Stimulated activated CD4-positive, alpha-beta T cell treated with anti-CD3 and anti-CD28 coated beads, Interleukin-1b, Interleukin-23, amount 100 ng/mL, for 1 hour (primary cell): Measurements from ENCODE around the gene NECAP2.
"Not testable (repeated sequence)": the region's sequence is repeated elsewhere in the genome, so short reads cannot be mapped to it uniquely, and the experiment has no call there.

Experiments
- DNase-seq, 2 donors: peaks; one replicate each; pipeline ENCODE4 v3.0.0-alpha.2; 2020; ENCODE audit warnings: low read depth in 2 of 2

NECAP2 gene

GRCh38 chr1:16430606-16431005, 9.9 kb upstream of the NECAP2 start:
- no peak for DNase-seq

DNA sequence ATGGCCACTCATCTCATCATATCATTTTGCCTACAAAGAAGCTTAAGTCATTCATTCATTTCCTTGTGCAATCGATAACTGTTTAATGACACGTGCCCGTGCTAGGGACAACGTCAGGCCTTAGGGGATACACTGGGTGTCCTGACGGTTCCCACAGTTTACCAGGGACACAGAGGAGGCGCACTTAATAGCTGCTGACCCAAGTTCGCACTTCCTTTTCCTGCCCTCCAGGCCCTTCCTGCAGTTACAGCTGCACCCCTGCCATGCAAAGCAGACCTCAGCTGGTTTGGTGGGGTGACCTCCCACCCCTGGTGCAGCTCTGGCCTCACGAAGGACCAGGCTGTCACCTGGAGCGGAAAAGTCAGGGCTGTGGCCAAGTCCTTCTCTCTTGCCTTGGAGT, 7.5 kb upstream of the NECAP2 start:
- no peak for DNase-seq

- no peak for DNase-seq
These were observed 6.5 kb upstream of the NECAP2 start for GRCh38 chr1:16434007-16434406.

- DNase-seq, result no peak
These were observed 6.0 kb upstream of the NECAP2 start for GRCh38 chr1:16434501-16434900.

GRCh38 chr1:16436946-16437474, 3.5 kb upstream of the NECAP2 start, which contains the start of gene SPATA21:
Gene SPATA21 (minus strand): TSS chr1:16437424. CDS start chr1:16431371, 6,053 bp downstream.
- DNase-seq, result no peak

DNA sequence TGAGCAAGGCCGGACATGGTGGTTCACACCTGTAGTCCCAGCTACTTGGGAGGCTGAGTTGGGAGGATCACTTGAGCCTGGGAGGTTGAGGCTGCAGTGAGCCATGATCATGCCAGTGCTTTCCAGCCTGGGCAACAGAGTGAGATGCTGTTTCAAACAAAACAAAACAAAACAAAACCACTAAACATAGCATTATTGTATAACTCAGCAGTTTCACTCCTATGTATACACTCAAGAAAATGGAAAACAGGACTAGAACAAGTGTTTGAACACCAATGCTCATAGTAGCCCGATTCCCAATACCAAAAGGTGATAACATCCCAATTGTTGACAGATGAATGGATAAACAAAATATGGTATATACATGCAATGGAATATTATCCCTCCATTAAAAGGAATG, 2.0 kb upstream of the NECAP2 start:
- no peak for DNase-seq

- DNase-seq, result no peak
These were observed 1.6 kb upstream of the NECAP2 start for GRCh38 chr1:16438924-16439323.

DNA sequence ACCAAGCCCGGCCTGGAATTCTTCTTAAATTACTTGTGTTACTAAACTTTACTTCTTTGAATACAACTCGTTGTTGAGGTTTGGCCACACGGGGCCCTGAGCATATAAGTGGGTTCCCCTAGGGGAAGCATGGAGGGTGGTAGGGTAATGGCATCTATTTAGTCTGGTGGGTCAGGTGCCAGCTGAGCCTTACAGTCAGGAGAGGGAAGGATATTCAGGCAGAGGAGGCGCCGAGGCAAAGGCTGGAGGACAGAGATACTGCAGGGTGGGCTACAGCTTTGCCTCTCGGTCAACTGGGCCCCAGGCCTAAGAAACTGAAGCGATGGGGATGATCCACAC, 424 bp upstream of the NECAP2 start:
- DNase-seq, result no peak

- no peak for DNase-seq
These were observed 750 bp downstream of the NECAP2 start for GRCh38 chr1:16441282-16441665.

DNA sequence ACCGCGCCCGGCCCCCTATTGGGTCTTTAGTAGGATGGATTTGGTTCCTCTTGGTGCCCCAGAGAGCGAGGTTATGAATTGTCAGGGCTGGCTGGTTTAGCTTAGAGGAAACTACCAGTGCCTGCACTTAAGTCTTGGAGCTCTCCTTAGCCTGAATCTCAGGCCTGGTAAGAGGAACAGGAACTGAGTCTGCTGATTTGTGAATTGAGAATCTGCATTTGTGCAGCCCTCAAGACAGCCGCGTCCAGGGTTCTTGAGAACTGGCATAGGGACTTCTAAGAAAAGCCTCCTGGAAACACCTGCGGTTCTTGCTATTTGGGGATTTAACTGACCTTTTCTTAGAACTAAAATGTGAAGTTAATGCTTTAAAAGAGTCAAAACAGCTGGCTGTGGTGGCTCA, 1.7 kb downstream of the NECAP2 start:
- DNase-seq, result no peak

DNA sequence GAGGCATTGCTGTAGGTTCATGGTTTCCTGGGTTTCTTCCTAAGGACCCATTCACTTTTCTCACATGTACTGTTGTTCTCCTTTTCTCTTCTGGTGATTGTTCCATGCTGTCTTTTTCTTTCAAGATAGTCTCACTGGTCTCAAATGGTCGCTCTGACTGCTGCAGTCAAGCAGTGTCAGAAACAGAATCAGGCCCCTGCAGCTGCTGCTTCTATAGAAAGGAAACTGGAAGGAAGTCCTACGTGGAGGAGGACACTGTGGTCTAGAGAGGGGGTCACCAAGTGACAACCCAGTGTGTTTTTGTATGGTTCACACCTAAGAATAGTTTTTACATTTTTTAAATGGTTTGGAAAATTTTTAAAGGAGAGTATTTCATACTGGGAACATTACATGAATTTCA, 2.4 kb downstream of the NECAP2 start:
- DNase-seq, result no peak

DNA sequence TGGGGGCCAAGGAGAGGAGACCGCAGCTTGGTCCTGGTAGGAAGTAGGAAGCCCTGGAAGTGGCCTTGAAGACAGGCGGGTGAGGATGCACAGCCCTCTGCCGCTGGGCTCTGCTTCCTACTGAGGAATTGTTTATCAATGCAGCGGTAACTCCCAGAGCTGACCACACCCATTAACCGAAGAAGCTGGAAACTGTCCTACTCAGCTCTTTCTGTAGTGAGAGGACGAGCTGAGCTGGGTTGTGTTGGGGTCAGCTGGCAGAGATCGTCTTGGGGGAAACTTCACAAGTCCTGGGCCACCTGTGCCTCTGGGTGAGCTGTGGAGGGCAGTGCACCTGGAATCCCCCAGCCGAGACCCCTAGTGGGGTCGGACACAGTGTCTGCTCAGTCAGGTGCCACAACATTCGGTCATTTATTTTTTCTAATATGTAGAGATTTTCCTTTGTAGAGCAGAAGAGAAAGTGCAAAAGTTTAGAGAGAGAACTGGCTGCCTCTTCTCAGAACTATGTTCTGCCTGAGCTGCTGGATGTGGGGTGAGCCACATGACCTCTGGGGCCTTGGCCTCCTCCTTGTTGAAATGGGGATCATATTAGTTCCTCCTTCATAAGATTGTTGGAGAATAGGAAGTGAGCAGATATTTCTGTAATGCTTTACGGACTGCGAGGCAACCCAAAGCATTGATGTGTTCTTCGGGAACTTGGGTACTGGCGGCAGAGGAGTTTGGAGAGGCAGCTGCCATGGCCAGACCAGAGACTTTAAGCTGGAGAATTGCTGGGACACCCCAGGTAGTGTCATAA, 3.6 kb downstream of the NECAP2 start:
- DNase-seq, result no peak

DNA sequence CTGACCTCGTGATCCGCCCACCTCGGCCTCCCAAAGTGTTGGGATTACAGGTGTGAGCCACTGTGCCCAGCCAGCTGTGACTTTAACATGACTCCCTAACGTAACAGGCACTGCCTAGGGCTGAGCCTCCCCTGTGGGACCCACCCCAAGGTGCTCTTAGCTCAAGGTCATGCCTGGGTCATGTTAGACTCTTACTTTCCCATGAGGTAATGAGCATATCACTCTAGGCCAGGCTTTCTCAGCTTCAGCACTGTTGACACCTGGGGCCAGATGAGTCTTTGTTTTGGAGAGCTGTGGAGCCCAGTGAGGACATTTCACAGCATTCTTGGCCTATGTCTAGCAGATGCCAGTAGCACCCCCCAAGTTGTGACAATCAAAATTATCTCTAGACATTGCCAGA, 4.5 kb downstream of the NECAP2 start:
- no peak for DNase-seq

DNA sequence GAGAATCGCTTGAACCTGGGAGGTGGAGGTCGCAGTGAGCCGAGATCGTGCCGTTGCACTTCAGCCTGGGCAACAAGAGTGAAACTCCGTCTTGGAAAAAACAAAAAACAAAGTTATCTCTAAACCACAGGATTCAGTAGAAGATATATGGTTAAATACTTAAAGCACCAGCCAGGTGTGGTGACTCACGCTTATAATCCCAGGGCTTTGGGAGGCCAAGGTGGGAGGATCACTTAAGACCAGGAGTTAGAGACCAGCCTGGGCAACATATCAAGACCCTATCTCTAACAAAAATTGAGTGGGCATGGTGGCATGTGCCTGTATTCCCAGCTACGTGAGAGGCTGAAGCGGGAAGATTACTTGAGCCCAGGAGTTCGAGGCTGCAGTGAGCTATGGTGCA, 5.6 kb downstream of the NECAP2 start:
- DNase-seq, result no peak

GRCh38 chr1:16447641-16448040, 7.1 kb downstream of the NECAP2 start:
- DNase-seq, result no peak

DNA sequence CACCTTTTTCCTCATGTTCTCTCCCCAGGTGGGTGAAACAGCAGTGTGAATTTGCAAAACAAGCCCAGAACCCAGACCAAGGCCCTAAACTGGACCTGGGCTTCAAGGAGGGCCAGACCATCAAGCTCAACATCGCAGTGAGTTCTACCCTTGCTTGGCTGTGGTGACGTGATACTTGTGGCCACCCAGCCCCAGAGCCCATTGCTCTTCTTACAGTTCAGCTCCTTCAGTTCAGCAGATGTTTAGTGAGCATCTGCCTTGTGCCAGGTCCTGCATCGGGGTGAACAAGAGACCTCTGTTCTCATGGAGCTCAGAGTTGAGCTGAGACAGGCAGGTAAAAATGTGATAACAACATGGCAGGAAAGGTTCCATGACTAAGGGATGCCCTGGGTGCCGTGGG, 8.5 kb downstream of the NECAP2 start:
- no peak for DNase-seq

DNA sequence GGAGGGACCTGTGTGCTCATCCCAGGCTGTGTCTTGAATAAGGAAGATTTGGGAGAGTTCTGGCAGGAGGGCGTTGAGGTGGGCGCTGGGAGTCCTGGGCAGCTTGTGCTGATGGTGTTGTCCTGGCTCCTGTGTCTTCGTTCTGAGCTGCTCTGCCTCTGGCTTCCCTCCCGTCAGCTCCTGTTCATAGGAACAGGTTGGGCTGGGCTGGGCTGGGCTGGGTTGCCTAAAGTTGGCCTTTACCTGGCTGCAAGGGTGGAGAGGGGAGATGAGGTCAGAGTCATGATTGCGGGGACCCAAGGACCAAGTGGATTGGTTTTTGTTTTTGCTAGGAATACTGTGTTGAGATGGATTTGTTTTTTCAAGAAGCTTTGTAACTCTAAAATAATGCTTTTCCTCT, 9.1 kb downstream of the NECAP2 start:
- DNase-seq, result no peak

GRCh38 chr1:16450863-16451481, 10.4 kb downstream of the NECAP2 start:
- DNase-seq, result no peak

DNA sequence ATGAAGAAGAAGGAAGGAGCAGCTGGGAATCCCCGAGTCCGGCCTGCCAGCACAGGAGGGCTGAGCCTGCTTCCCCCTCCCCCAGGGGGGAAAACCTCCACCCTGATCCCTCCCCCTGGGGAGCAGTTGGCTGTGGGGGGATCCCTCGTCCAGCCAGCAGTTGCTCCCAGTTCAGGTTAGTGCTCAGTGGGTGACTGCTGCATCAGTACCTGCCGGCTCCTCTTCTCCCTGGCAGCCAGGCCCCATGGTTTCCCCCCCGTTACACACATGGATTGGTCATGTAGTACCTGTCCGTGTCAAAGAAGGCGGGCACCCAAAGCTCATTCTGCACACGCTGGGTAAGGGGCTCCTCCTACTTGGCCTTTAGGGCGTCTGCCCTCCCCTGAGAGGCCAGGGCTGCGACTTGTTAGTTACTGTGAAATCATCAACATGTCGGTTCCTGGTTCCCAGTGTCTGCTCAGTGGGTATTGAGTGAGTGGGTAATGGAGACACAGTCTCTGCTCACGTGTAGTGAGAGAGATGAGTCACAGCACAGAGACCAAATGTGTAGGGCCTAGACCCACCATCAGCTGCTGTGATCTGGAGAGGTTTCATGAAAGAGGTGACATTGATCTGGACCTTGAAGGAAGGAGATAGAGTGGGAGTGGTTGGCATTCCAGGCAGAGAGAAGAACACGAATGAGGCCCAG, 11.5 kb downstream of the NECAP2 start:
- no peak for DNase-seq

- DNase-seq, result not testable (repeated sequence)
These were observed 14.4 kb downstream of the NECAP2 start for GRCh38 chr1:16454909-16455308.

GRCh38 chr1:16456151-16456550, 15.6 kb downstream of the NECAP2 start:
- not testable (repeated sequence) for DNase-seq

- DNase-seq, result no peak
These were observed 18.3 kb downstream of the NECAP2 start for GRCh38 chr1:16458831-16459230.
